Heart left ventricle (tissue), 13 donors: ENCODE results near the gene GGT6.

Experiments used
- POLR2A ChIP-seq, 2 donors: fragments of 450-650 bp; IDR thresholded peaks; one replicate each; pipeline ENCODE4 v1.6.1; 2017; ENCODE audit warnings: antibody characterized with exemption in 2 of 2, mild to moderate bottlenecking in 2 of 2, moderate library complexity in 2 of 2
- TF ChIP-seq, protein P1 (sequence below), 12 donors: fragments of 200-600 bp; sonication (generic) in 4 of 12; IDR thresholded peaks; one replicate each; pipeline versions ENCODE4 v1.5.0 to v1.8.0; 2018 to 2022; ENCODE audit warnings: antibody characterized with exemption in 12 of 12, mild to moderate bottlenecking in 5 of 12
- donor health status: ischemic (EF 13 %, LVEDD 7.1; RV severe dilation, severe dysfunction).
- donor health status: DM: no; HTN: yes; CAD: no.
- donor health status: DM: no; HTN: no; CAD: no.
- donor health status: ischemic (EF 25% LVEDD 6.9; RV normal size, moderate dysfunction).
- donor health status: ischemic (EF 25% LVEDD 5.7; RV mildly dilated, moderate dysfunction).
- donor health status: ischemic (EF 35%, LVEDD 5.7; RV mildly dilated, moderate dysfunction).
- donor health status: nonischemic (EF 11% LVEDD 7.7; RV severe dilation, severe dysfunction).
- donor health status: DM: yes; HTN: yes; CAD: no.
- donor health status: PGD.
- donor health status: ischemic (EF 29% LVEDD 5.4; RV normal size, mild dysfunction).
- donor health status: nonischemic (EF 23%, LVEDD 6.1; RV moderate dilation, normal function).

- TF ChIP-seq POLR2A (IDR thresholded peaks at IDR 0.05), result no peak
- TF ChIP-seq, protein P1, sequence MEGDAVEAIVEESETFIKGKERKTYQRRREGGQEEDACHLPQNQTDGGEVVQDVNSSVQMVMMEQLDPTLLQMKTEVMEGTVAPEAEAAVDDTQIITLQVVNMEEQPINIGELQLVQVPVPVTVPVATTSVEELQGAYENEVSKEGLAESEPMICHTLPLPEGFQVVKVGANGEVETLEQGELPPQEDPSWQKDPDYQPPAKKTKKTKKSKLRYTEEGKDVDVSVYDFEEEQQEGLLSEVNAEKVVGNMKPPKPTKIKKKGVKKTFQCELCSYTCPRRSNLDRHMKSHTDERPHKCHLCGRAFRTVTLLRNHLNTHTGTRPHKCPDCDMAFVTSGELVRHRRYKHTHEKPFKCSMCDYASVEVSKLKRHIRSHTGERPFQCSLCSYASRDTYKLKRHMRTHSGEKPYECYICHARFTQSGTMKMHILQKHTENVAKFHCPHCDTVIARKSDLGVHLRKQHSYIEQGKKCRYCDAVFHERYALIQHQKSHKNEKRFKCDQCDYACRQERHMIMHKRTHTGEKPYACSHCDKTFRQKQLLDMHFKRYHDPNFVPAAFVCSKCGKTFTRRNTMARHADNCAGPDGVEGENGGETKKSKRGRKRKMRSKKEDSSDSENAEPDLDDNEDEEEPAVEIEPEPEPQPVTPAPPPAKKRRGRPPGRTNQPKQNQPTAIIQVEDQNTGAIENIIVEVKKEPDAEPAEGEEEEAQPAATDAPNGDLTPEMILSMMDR (IDR thresholded peaks at IDR 0.05), result no peak
Measured at GRCh38 chr17:4551796-4552525, 8.4 kb downstream of the GGT6 start.
